Coronary artery (tissue), 2 donors: ENCODE results near the gene BLM.

Experiments used
- DNase-seq: peaks from one replicate; pipeline ENCODE4 v3.0.0-alpha.2; 2017; ENCODE audit warnings: low spot score
- H3K27ac ChIP-seq, 2 donors: fragments of 200-600 bp; sonication (generic); one replicate each; pipeline ENCODE4 v1.5.1; 2016 to 2019
- H3K4me3 ChIP-seq: fragments of 200-600 bp; sonication (generic); 2 replicates; pipeline ENCODE4 v1.5.1; 2016; ENCODE audit warnings: mild to moderate bottlenecking, moderate library complexity
- TF ChIP-seq, protein P1 (sequence below): fragments of 200-600 bp; sonication (generic); IDR thresholded peaks from one replicate; pipeline ENCODE4 v1.5.1; 2019; ENCODE audit warnings: antibody characterized with exemption

The BLM gene

DNA sequence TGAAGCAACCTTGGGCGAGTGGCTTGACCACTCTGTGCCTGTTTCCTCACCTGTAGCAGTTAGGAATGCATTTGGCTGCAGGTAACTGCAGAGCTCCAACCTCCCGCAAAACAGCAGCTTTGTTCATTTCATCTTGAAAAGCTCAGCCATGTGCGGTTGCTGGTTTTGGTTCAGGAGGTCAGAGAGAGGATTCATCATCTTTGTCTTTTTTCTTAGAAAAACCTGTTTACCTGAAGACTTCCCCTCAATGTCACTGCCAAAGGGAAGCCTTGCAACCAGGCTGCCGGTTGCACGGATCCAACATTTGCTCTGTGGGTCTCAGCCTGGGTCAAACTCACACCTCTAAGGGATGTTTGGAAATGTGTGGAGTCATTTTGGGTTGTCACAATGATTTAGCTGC is 134.8 kb downstream of the BLM start:
- no peak overlapping the region for H3K4me3 ChIP-seq
- no peak for DNase-seq
- TF ChIP-seq, protein P1, sequence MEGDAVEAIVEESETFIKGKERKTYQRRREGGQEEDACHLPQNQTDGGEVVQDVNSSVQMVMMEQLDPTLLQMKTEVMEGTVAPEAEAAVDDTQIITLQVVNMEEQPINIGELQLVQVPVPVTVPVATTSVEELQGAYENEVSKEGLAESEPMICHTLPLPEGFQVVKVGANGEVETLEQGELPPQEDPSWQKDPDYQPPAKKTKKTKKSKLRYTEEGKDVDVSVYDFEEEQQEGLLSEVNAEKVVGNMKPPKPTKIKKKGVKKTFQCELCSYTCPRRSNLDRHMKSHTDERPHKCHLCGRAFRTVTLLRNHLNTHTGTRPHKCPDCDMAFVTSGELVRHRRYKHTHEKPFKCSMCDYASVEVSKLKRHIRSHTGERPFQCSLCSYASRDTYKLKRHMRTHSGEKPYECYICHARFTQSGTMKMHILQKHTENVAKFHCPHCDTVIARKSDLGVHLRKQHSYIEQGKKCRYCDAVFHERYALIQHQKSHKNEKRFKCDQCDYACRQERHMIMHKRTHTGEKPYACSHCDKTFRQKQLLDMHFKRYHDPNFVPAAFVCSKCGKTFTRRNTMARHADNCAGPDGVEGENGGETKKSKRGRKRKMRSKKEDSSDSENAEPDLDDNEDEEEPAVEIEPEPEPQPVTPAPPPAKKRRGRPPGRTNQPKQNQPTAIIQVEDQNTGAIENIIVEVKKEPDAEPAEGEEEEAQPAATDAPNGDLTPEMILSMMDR, result no peak
- no peak overlapping the region for H3K27ac ChIP-seq

DNA sequence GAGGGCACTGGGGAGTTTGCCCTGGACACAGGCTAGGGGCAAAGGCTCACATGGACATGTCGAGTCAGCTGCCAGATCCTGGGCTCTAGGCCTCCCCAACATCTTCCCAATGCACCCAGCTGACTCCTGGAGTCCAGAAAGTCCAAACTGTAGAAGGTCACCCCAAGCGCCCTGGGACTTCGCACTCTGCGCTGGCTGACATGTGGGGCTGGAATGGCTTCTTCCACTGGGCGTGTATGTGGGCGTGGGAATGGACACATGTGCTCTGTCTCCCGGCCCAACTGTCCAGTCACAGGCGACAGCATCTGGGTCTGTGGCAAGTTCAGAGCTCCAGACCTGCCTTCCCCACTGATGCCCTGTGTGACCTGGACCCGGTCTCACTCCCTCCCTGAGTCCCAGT is 138.0 kb downstream of the BLM start:
- no peak for DNase-seq
- H3K27ac ChIP-seq, result no peak overlapping the region
- no peak overlapping the region for H3K4me3 ChIP-seq
- TF ChIP-seq, protein P1, result no peak

DNA sequence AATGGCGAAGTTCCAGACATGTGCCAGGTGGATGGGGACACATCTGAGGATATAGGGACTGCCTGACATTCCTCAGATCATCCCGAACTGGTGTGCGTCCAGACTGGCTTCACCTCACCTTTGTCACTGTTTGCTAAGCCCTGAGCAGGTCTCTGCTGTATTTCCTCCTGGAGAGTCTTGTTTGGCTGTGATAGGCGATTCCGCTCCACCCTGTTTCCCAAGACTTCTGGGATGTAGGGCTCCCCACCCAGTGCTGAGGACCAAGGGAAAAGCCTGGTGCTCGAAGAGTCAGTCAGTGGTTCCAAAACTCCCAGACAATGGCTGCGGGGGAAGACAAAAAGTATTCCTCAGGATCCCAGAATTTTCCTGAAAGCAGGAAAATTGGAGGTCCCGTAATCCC is 140.2 kb downstream of the BLM start:
- no peak overlapping the region for H3K4me3 ChIP-seq
- no peak for DNase-seq
- TF ChIP-seq, protein P1, result no peak
- no peak overlapping the region for H3K27ac ChIP-seq

DNA sequence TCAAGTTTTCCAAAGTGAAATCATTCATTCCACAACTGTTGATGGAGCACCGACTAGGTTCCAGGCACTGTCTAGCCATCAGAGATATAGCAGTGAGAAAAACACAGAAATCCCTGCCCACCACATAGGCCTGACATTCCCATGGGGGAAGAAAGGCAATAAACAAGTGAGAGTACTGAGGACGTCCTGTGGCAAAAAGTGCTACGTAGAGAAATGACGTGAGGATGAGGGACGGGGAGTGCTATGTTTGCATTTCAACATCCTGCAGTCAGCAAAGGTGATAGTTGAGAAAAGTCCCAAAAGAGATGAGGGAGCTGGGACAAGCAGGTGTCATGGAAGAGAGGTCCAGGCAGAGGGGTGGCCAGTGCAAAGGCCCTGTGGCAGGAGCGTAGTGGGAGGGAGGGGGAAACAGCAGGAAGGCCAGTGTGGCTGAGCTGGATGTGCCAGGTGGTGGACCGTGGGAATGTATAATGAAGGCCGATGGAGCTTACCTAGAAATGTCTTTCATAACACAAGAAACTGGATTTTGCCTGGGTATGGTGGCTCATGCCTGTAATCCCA is 140.8 kb downstream of the BLM start:
- TF ChIP-seq, protein P1, result no peak
- H3K4me3 ChIP-seq, result no peak overlapping the region
- no peak overlapping the region for H3K27ac ChIP-seq
- DNase-seq, result no peak

DNA sequence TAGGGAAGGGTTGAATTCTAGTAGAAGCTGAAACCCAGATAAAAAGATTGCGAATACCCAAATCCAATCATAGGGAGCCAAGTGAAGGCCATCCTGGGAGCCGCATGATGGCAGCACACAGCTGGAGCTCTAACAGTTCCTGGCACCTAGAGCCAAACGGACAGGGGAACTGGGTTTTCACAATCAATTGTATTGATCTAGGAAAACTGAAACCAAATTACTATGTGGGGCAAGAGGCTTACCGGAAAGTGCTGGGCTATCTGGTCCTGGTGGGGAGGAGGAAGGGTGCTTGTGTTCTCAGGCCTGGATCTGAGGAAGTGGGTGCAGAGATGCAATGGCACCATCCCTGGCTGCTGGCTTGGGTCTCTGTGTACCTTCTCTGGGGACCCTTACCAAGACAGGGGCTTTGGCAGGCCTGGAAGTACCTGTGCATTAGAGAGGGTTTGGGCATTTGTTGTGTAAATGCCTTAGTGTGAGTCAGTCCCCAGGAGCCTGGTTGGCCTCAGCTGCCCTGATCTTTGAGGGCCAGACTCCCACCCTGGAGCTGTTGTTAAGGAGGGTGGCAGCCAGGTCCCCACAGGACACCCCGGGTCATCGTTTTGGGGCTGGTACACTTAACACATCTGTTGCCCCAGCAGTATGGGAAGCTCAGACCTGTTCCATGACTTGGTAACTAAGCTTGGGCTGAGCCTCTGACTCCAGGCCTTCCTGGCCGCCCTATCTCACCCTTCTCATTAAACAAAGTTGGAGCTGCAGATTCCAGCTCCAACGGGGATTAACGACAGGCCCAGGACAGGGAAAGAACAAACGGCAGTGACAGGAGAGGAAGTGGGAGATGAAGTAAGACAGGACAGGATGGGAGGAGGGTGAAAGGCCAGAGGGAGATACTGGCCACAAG is 142.3 kb downstream of the BLM start:
- Histone ChIP-seq H3K4me3 (no peak overlapping the region), H3K27ac (no peak overlapping the region)
- TF ChIP-seq, protein P1, result no peak
- DNase-seq, result no peak

DNA sequence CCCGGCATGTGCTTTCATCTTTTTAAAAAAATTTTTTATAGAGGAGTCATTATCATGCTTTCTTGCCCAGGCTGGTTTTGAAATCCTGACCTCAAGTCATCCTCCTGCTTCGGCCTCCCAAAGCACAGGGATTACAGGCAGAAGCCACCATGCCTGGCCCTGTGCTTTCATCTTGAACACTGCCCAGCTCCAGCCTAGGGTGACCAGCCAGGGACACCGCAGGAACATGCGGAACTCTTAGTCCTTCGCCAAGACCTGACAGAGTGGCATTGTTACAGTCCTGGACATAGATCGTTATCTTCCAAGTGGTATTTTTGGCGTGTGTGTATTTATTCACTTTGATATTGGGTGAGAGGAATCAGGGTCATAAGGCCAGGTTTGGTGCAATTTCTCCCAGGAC is 143.3 kb downstream of the BLM start:
- Histone ChIP-seq H3K4me3 (no peak overlapping the region), H3K27ac (no peak overlapping the region)
- DNase-seq, result no peak
- TF ChIP-seq, protein P1, result no peak
